ENCODE data around the gene B3GNT2.
"Not testable (repeated sequence)": the region's sequence is repeated elsewhere in the genome, so short reads cannot be mapped to it uniquely, and the experiment has no call there.

The B3GNT2 gene

DNA sequence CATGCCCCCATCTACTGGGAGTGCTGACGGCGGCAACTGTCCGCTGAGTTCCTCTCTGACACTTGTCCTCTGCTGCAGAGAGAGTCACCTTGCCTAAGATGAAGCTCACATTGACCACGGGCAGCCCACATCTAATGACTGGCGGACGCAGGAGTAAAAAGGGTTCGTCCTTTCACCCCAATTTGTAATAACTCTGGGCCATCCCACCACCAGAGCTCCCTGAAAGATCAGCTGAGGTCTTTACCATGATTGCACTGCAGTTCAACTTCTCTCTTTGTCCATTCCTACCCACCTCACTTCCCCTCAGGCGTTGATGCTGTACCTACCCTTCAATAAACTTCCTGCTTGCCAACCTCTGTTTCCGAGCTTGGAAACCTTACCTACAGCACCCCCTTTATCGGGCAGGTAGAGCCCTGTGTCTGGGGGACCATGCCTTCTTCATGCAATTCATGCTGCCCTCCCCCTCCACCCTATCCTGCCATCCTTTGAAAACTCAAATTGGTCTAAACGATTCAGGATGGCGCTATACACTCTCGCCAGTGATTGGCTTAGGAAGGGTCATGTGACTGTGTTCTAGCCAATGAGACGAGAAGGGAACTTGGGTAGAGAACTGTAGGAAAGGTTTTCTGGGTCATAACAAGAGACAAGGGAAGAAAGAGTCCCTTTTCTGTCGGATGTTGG is 10.3 kb upstream of the B3GNT2 start:
- DNase-seq, result no peak

DNA sequence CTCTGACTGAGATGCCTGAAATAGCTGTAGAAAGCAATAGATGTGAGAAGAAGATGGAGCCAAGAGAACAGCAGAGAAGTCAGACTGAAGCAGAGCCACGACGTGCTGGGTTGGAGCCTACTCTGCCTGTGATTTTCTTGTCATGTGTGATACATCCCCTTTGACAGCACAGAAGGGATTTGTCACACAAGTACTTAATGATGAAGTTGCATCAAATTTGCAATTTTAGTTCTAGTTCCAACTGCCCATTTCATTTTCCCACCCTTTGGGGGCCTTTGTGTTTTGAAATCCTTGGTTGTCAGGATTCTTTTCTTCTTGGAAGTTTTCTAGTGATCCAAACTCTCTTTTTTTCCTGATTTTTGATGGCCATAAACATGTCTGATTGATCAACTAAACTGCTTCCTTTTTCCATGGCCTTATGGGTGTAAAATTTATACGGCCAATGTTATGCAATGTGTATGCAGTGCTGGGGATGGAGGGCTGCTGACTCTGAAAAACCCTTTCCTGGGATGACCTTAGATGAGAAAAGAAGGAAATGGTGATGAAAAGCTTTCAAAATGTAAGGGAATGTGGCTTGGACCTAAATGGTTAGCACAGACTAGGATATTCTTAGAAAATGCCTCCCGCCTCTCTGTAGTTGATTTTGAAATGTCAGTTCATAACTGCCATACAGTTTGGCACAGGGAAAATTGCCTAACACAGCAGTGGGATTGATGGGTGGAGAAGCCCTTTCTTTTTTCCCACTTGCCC is 9.6 kb upstream of the B3GNT2 start:
- DNase-seq, result no peak

- DNase-seq, result no peak
These were observed 8.7 kb upstream of the B3GNT2 start for GRCh38 chr2:62187246-62187645.

- DNase-seq, result no peak
These were observed 7.5 kb upstream of the B3GNT2 start for GRCh38 chr2:62188416-62188815.

DNA sequence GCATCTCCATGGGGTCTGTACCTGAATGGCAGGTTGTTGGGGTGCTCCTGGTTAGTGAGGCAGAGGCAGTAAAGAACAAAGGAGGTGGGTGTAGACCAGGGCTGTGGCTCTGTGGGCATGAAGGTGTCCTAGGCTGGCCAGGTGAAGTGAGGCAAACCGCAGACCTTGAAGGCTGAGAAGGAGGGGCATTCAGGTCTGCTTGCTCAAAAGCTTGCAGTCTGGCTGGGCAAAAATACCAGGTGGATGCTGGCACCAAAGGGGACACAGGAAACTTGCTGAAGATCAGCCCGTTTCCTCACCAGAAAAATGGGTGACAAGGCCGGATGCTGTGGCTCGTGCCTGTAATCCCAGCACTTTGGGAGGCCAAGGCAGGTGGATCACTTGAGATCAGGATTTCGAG is 6.7 kb upstream of the B3GNT2 start:
- no peak for DNase-seq

DNA sequence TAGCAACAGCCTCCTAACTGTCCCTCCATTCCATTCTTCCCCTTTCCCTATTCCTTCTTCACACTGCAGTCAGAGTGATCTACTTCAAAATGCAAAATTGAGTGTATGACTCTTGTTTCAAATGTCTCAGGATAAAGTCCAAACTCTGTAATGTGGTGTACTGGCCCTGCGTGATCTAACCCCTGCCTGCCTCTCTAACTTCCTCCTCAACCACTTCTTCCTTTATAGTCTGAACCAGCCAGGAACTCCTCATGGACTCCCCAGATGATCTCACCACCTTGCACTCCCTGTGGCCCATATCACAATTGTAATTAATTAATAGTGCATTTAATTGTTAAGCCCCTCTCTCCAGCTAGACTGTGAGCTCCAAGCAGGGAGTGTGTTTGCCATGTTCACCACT is 3.1 kb upstream of the B3GNT2 start:
- DNase-seq, result no peak

DNA sequence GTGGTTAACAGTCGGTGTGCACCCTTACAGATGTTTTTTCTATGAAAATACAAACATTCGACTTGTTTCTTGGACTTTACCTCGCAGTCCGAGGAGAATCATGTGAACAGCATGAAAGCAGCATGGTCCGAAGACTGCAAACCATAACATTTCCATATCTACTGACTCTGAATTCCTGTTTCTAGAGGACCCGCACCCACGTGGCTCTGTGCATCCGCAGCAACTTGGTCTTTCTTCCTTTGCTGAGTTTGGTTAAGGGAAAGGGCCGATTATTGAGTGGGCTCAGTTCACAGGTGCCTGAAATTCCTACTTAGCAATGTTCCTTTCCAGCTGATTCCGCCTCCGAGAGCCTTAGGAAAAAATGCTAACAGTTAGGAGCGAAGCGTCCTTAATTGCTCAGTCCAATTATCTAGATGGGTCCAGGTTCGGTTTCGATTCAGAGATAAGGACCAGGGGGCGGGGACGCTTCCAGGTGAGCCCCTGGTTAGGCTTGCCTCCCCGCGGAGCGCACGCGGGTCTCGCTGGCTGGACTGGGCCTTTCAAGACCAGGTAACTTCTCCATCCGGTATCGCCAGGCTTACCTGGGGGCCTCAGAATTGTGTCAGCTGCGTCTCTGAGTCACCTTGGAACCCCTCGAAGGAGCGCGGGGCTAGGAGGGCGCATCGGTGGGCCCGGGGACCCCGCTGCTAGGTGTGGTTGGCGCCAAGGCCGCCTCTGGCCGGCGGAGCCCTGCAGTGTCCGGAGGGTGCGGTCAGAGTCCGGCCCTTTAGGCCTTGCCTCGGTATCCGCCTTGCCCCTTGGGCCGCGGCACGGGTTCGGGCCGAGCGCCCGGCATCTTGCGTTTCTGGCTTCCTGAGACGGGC is 1.1 kb upstream of the B3GNT2 start:
- DNase-seq, result no peak

- DNase-seq, result no peak
These were observed 475 bp downstream of the B3GNT2 start for GRCh38 chr2:62196278-62196901.

DNA sequence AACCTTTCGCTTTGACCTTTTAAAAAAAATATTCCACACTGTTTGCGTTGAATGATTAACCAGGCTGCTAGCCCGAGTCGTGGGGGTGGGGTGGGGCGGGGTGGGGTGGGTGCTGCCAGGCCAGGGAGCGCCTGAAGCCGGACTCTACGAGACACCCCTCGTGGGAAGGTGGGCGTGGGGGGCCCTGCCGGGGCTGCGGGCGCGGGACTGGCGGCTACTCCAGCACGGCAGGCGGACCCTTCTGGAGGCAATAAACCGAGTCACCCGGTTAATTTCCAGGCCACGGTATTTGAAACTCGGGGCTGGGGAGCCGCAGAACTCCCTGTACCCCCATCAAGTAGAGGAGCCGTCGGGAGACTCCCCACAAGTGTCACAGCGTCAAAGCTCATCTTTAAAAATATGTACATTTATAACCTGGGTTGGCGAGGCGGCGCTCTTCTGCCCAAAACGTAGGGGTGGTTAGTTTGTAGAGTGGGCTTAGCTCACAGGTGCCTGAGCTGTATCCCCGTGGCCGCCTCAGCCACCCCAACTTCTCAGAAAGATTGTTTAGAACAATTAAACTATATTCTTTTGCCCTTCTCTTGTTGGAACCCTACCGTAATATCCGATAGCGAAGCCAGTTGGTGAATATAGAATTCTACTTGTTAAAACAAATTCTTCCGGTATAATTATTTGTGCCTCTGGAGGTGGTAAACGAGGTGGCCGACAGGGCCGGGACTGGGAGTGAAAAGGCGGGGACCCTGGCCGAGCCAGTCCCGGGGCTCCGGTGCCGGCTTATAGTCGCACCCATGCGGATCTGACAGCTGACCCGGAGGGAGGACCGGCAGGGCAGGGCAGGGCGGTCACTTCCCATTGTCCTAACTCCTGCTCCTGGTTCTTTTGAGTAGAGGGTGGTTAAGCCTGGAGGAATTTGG is 1.4 kb downstream of the B3GNT2 start:
- DNase-seq, result no peak

- no peak for DNase-seq
These were observed 2.2 kb downstream of the B3GNT2 start for GRCh38 chr2:62197925-62198633.

DNA sequence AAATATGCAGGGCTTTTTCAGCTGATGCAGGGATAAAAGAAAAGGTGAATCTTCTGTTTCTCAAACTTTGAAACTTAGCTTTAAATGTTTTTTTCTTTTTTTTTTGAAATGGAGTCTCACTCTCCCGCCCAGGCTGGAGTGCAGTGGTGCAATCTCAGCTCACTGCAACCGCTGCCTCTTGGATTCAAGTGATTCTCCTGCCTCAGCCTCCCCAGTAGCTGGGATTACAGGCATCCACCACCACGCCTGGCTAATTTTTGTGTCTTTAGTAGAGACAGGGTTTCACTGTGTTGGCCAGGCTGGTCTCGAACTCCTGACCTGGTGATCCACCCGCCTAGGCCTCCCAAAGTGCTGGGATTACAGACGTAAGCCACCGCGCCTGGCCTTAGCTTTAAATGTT is 2.9 kb downstream of the B3GNT2 start:
- not testable (repeated sequence) for DNase-seq

DNA sequence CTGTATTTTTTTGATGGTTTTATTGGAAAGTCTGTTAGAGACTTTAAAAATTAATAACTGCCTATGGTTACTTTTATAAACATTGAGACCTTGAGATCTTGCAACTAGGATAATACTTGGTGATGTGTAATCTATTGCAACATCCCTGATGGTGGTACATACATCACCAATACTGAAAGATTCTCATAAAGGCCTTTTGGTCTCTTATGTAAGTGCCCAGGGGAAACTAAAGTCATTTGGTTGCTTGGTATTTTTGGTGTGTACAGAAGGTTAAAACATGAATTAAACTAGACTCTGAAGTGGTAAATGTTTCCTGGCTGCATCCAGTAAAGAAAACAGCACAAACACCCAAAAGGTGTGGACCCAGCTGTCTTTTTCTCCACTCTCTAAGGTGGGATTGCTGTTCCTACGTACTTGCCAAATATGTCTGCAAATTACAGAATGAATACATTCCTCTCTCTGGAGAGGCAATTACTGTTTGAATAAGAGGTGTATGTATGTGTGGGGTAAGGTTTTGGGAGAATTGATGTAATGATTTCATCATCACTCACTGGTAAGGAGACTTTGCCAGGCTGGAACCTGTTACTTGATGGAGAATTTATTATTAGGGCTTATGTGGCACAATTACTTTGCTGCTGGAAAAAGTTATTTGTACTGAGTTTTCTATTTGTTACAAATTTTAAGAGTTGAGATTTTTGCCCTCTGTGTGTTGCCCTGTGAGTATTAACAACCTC is 3.6 kb downstream of the B3GNT2 start:
- DNase-seq, result no peak

GRCh38 chr2:62200291-62200841 is 4.5 kb downstream of the B3GNT2 start:
- DNase-seq, result no peak

GRCh38 chr2:62200868-62201267 is 5.0 kb downstream of the B3GNT2 start:
- DNase-seq, result no peak

GRCh38 chr2:62201307-62201706 is 5.4 kb downstream of the B3GNT2 start:
- no peak for DNase-seq

DNA sequence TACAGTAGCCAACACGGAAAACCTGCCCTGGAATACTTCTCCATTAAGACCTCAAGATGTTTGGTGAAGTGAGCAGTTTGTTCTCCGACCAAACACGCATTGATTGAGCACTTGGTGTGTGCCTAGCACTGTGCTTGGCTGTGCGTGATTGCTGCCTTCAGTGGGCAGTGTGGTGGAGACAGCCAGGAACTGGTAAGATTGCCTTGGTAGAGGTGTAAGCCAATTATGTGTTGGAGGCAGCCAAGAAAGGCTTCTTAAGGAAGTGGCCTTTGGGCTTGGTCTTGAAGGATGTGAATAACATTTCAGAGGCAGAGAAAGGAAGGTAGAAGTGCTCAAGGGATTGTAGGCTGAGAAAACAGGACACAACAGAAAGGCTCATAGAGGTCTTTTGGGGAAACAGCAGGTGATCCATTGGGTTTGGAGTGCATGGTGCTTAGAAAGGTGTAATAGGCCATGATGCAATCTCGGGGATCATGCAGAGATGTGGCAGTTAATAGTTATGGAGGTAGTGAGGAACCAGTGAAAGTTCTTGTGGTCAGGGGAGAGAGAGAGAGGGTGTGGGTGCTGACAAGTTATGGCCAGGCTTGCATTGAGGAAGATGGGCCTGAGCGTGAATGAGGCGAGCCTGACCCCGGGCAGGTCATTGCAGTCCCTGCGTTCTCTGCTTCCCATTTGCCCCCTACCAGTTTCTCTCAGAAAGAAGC is 6.3 kb downstream of the B3GNT2 start:
- no peak for DNase-seq

DNA sequence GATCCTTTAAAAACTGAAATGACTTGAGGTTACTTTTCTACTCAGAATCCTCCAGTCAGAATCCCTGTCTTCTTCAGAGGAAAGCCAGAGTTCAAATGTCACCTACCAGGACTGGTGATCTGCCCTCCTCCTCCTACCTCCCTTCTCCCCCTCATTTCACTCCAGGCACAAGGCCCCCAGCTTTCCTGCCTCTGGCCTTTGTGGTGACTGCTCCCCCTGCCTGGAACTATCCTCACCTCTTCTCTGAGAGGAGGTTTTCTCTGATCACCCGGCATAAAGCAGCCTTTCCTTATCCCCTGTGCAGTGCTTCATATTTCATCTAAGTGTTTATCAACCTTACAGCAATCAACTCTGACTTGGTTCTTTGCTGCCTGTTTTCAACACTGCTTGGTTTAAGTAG is 6.8 kb downstream of the B3GNT2 start:
- no peak for DNase-seq

DNA sequence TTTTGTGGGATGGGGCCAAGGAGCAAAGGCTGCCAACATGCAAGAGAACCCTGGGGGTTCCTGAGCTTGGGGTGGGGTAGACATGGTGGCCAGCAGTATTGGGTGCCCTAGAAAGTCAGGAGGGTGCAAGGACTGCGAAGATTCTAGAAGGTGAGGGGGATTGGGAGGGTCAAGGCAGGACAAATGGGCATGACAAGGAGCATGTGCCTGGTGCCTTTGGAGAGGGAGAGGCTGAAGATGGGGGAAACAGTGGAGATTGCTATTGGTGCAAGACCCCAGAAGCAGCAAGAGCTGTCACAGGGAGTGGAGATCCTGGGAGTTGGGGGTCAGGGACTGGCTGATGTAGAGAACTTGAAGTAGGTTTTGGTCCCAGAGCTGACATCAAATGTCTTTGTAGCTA is 7.5 kb downstream of the B3GNT2 start:
- no peak for DNase-seq

DNA sequence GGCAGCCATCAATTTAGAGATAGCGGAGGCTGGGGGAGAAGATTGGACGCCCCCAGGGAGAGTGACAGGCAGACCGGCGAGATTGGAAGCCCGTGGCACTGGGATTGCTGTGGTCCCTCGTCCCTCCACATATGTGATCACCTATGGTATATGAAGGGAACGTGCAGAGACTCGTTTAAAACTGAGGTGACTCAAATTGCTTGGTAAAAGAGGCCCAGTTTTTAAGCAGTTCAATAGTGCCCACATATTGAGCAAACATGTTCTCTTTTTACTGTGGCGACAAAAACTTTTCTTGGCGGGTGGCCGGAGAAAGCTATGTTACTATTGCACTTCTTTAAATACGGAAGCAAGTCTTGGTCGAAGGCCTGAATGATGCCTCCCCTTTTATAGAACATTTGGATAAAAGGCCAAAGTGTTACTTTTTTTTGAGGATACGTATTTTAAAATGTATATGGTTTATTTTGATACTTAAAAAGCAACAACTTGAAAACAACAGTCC is 9.1 kb downstream of the B3GNT2 start:
- DNase-seq, result no peak

- no peak for DNase-seq
These were observed 9.6 kb downstream of the B3GNT2 start for GRCh38 chr2:62205554-62205953.
